ENCODE results near the gene PDS5A.
"Not testable (repeated sequence)": the region's sequence is repeated elsewhere in the genome, so short reads cannot be mapped to it uniquely, and the experiment has no call there.

The PDS5A gene

DNA sequence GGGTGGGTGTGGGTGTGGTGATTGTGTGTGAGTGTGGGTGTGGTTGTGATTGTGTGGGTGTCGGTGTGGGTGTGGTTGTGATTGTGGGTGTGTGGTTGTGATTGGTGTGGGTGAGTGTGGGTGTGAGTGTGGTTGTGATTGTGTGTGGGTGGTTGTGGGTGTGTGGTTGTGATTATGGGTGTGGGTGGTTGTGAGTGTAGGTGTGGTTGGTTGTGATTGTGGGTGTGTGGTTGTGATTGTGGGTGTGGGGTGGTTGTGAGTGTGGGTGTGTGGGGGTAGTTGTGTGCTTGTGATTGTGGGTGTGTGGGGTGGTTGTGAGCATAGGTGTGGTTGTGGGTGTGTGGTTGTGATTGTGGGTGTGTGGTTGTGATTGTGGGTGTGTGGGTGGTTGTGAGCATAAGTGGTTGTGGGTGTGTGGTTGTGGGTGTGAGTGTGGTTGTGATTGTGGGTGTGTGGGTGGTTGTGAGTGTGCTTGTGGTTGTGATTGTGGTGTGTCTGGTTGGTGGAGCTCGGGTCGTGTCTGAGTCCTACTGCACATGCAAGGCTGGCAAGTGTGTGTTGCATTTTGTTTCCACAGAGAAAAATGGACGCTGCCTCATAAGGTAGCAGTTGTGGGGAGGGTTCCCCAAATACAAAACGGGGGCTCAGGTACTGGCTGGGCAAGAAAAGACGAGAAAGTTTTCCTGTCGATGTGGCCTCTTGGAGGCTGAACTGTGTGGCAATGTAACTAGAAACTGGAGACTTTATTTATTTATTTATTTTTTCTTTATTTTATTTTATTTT lies 163.1 kb downstream of the PDS5A start:
- H3K36me3 Mint-ChIP-seq (ENCODE audit: low read depth) = peaks cover 7% of the 10 kb centered on the region
- H3K27me3 Mint-ChIP-seq (ENCODE audit: low read depth) = no peaks in the 10 kb centered on the region
- peak overlapping the region; percentile 73 for H3K27ac Mint-ChIP-seq
- peaks cover 3% of the 10 kb centered on the region for H3K4me1 Mint-ChIP-seq (ENCODE audit: low read depth)
- no peak overlapping the region for H3K4me3 Mint-ChIP-seq
- peaks cover 22% of the 10 kb centered on the region for H3K9me3 Mint-ChIP-seq

DNA sequence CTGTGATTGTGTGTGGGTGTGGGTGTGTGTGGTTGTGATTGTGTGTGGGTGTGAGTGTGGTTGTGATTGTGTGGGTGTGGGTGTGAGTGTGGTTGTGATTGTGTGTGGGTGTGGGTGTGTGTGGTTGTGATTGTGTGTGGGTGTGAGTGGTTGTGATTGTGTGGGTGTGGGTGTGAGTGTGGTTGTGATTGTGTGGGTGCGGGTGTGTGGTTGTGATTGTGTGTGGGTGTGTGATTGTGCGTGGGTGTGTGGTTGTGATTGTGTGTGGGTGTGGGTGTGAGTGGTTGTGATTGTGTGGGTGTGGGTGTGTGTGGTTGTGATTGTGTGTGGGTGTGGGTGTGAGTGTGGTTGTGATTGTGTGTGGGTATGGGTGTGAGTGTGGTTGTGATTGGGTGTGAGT lies 163.9 kb downstream of the PDS5A start:
- Mint-ChIP-seq H3K27ac (peak overlapping the region; percentile 73), H3K9me3 (peaks cover 27% of the 10 kb centered on the region)
- H3K27me3 Mint-ChIP-seq (ENCODE audit: low read depth); H3K36me3 Mint-ChIP-seq (ENCODE audit: low read depth); H3K4me1 Mint-ChIP-seq (ENCODE audit: low read depth); H3K4me3 Mint-ChIP-seq: not testable (repeated sequence)

DNA sequence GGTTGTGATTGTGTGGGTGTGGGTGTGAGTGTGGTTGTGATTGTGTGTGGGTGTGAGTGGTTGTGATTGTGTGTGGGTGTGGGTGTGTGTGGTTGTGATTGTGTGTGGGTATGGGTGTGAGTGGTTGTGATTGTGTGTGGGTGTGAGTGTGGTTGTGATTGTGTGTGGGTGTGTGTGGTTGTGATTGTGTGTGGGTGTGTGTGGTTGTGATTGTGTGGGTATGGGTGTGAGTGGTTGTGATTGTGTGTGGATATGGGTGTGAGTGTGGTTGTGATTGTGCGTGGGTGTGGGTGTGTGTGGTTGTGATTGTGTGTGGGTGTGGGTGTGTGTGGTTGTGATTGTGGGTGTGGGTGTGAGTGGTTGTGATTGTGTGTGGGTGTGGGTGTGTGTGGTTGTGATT lies 164.7 kb downstream of the PDS5A start:
- peaks cover 27% of the 10 kb centered on the region for H3K9me3 Mint-ChIP-seq
- not testable (repeated sequence) for H3K27ac Mint-ChIP-seq; H3K4me3 Mint-ChIP-seq; H3K27me3 Mint-ChIP-seq (ENCODE audit: low read depth); H3K36me3 Mint-ChIP-seq (ENCODE audit: low read depth); H3K4me1 Mint-ChIP-seq (ENCODE audit: low read depth)

DNA sequence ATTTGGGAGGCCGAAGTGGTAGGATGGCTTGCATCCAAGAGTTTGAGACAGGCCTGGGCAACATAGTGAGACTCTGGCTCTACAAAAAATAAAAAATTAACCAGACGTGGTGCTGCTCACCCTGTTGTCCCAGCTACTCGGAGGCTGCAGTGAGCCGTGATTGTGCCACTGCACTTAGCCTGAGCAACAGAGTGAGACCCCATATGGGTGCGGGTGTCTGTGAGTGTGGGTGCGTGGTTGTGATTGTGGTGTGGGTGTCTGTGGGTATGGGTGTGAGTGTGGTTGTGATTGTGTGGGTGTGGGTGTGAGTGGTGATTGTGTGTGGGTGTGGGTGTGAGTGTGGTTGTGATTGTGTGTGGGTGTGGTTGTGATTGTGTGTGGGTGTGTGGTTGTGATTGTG lies 165.2 kb downstream of the PDS5A start:
- H3K27ac Mint-ChIP-seq = peak overlapping the region; percentile 60
- peaks cover 3% of the 10 kb centered on the region for H3K4me1 Mint-ChIP-seq (ENCODE audit: low read depth)
- peaks cover 27% of the 10 kb centered on the region for H3K9me3 Mint-ChIP-seq
- peaks cover 7% of the 10 kb centered on the region for H3K36me3 Mint-ChIP-seq (ENCODE audit: low read depth)
- no peaks in the 10 kb centered on the region for H3K27me3 Mint-ChIP-seq (ENCODE audit: low read depth)
- H3K4me3 Mint-ChIP-seq = peak overlapping the region; percentile 0

DNA sequence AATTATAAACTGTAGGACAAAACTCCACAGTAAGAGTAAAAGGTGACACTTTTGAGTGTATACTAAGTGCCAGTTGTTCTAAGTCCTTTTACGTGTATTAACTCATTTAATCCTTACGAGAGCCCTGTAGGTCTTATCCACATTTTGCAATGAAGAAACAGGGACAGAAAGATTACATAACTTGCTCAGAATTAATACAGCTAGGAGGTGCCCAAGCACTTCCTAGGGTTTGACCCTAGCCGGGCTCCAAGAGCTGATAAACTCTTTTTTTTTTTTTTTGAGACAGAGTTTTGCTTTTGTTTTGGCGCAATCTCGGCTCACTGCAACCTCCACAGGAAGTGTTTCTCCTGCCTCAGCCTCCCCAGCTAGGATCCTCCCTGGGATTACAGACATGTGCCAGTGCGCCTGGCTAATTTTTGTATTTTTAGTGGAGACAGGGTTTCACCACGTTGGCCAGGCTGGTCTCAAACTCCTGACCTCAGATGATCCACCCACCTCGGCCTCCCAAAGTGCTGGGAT lies 169.4 kb downstream of the PDS5A start:
- Mint-ChIP-seq H3K4me1 (ENCODE audit: low read depth) (peaks cover 3% of the 10 kb centered on the region), H3K27me3 (ENCODE audit: low read depth) (no peaks in the 10 kb centered on the region), H3K4me3 (no peak overlapping the region), H3K9me3 (peaks cover 27% of the 10 kb centered on the region), H3K36me3 (ENCODE audit: low read depth) (peaks cover 7% of the 10 kb centered on the region), H3K27ac (no peak overlapping the region)

DNA sequence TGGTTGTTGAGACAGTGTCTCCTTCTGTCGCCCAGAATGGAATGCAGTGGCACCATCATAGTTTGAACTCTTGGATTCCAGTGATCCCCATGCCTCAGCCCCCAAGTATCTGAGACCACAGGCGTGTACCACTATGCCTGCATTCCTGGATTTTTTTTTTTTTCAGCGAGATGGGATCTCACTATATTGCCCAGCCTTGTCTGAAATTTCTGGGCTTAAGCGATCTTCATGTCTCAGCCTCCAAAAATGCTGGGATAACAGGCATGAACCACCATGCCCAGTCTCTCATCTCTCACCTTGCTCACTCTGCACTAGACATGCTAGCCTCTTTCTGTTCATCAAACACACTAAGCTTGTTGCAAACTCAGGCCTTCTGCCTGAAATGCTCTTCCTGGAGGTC lies 175.7 kb downstream of the PDS5A start:
- Mint-ChIP-seq H3K27ac (no peak overlapping the region), H3K4me3 (no peak overlapping the region)

DNA sequence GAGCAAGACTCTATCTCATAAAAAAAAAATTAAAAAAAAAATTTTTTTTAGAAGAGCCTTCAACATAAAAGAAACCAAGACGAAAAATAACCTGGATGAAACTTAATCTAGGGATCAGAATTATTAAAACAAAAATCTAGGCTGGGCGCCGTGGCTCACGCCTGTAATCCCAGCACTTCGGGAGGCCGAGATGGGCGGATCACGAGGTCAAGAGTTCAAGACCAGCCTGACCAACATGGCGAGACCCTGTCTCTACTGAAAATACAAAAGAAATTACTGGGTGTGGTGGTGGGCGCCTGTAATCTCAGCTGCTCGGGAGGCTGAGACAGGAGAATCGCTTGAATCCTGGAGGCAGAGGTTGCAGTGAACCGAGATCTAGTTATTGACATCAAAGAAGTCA lies 184.7 kb downstream of the PDS5A start:
- not testable (repeated sequence) for H3K36me3 Mint-ChIP-seq (ENCODE audit: low read depth); H3K4me3 Mint-ChIP-seq; H3K27ac Mint-ChIP-seq

More for the DNA sequence above, 175.7 kb downstream of the PDS5A start:
- Mint-ChIP-seq H3K9me3 (no peaks in the 10 kb centered on the region), H3K27me3 (ENCODE audit: low read depth) (no peaks in the 10 kb centered on the region), H3K36me3 (ENCODE audit: low read depth) (no peaks in the 10 kb centered on the region), H3K4me1 (ENCODE audit: low read depth) (no peaks in the 10 kb centered on the region)

DNA sequence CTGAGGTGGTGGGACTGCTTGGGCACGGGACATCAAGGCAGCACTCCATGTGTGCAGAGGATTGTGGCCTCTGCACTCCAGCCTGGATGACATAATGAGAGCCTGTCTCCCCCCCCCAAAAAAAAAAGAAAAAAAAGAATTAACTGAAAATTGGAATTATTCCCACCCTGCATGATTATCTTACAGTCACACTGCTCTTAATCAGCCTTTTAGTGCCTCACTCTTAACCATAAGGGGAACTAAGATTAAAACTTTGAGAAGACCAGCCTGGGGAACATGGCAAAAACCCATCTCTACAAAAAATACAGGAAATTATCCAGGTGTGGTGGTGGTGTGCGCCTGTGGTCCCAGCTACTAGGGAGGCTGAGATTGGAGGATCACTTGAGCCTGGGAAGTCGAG lies 185.2 kb downstream of the PDS5A start:
- Mint-ChIP-seq H3K4me3 (no peak overlapping the region), H3K9me3 (no peaks in the 10 kb centered on the region), H3K27me3 (ENCODE audit: low read depth) (no peaks in the 10 kb centered on the region), H3K27ac (no peak overlapping the region), H3K36me3 (ENCODE audit: low read depth) (no peaks in the 10 kb centered on the region), H3K4me1 (ENCODE audit: low read depth) (no peaks in the 10 kb centered on the region)

More for the DNA sequence above, 184.7 kb downstream of the PDS5A start:
- H3K9me3 Mint-ChIP-seq; H3K27me3 Mint-ChIP-seq (ENCODE audit: low read depth); H3K4me1 Mint-ChIP-seq (ENCODE audit: low read depth): not testable (repeated sequence)

DNA sequence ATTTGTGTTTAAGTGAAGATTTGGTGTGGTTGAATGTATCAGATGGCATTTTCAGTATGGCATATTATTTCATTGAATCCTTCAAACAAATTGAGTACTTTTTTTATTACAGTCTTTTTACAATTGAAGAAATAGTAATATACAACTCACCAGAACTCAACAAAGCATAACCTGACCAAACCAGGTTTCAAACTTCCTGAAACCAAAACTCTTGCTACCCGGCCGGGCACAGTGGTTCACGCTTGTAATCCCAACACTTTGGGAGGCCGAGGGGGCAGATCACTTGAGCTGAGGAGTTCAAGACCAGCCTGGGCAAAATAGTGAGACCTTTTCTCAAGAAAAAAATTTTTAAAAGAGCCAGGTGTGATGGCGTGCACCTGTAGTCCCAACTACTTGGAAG lies 185.6 kb downstream of the PDS5A start:
- no peaks in the 10 kb centered on the region for H3K27me3 Mint-ChIP-seq (ENCODE audit: low read depth)
- H3K36me3 Mint-ChIP-seq (ENCODE audit: low read depth) = no peaks in the 10 kb centered on the region
- no peak overlapping the region for H3K4me3 Mint-ChIP-seq
- H3K9me3 Mint-ChIP-seq = no peaks in the 10 kb centered on the region
- H3K4me1 Mint-ChIP-seq (ENCODE audit: low read depth) = no peaks in the 10 kb centered on the region
- H3K27ac Mint-ChIP-seq = no peak overlapping the region

DNA sequence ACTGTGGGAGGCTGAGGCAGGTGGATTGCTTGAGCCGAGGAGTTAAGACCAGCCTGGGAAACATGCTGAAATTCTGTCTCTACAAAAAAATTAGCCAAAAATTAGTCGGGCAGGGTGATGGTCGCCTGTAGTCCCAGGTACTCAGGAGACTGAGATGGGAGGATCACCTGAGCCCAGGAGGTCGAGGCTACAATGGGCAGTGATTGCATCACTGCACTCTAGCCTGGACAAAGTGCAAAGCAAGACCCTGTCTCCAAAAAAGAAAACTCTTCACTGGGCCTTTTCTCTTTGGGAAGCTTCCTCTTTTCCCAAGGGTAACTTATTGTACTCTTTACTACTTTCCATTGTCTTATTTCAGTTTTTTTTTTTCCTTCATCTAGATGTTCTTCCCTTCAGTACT lies 190.9 kb downstream of the PDS5A start:
- Mint-ChIP-seq H3K9me3 (no peaks in the 10 kb centered on the region), H3K27me3 (ENCODE audit: low read depth) (no peaks in the 10 kb centered on the region), H3K4me1 (ENCODE audit: low read depth) (no peaks in the 10 kb centered on the region), H3K4me3 (no peak overlapping the region), H3K36me3 (ENCODE audit: low read depth) (peaks cover 4% of the 10 kb centered on the region), H3K27ac (no peak overlapping the region)

DNA sequence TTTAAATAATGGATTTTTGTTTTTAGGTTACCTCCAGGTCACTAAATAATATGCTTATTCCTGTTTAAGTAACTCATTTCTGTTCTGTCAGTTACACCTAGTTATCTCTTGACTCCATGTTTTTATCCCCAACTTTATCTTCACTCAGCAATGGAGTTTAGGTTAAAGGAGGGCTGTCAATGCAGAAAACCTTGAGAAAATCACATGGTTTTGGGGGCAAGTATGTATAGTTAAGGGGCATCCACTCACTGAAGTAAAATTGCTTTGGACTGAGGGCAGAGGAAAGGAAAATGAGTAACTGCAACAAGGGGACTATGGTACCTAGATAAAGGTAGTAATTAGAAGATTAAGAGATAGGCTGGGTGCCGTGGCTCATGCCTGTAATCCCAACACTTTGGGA lies 192.6 kb downstream of the PDS5A start:
- no peaks in the 10 kb centered on the region for H3K27me3 Mint-ChIP-seq (ENCODE audit: low read depth)
- H3K4me1 Mint-ChIP-seq (ENCODE audit: low read depth) = no peaks in the 10 kb centered on the region
- H3K27ac Mint-ChIP-seq = no peak overlapping the region
- H3K4me3 Mint-ChIP-seq = no peak overlapping the region
- H3K9me3 Mint-ChIP-seq = no peaks in the 10 kb centered on the region
- H3K36me3 Mint-ChIP-seq (ENCODE audit: low read depth) = peaks cover 5% of the 10 kb centered on the region

DNA sequence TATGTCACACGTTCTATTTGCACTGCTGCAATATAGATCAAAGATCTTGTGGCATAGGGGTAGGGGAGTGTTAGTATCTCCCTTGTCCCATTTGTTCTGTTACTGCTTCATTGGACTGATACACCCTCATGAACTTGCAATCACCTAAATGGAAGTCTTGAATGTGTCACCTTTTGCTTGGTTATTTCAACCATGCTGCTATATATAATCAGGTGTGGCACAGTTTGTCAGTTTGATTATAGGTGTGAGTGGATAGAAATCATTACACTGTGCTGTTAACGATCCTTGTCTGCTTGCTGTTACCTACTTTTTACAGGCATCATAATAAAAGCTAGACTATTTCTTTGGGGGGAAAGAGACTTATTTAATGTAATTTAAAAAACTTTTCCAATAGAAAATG lies 195.7 kb downstream of the PDS5A start:
- H3K4me3 Mint-ChIP-seq = not testable (repeated sequence)

More for the DNA sequence above, 195.7 kb downstream of the PDS5A start:
- peaks cover 14% of the 10 kb centered on the region for H3K36me3 Mint-ChIP-seq (ENCODE audit: low read depth)
- not testable (repeated sequence) for H3K9me3 Mint-ChIP-seq; H3K4me1 Mint-ChIP-seq (ENCODE audit: low read depth); H3K27me3 Mint-ChIP-seq (ENCODE audit: low read depth); H3K27ac Mint-ChIP-seq
